Measurements from ENCODE around the gene TET3. TPM values are rescaled to one million over a fixed set of nuclear protein-coding genes. Genes with fewer than 3 reads are reported as not detected.

Gene TET3
- total RNA-seq, 1 donor from 2014 or later = 3.3 TPM

DNA sequence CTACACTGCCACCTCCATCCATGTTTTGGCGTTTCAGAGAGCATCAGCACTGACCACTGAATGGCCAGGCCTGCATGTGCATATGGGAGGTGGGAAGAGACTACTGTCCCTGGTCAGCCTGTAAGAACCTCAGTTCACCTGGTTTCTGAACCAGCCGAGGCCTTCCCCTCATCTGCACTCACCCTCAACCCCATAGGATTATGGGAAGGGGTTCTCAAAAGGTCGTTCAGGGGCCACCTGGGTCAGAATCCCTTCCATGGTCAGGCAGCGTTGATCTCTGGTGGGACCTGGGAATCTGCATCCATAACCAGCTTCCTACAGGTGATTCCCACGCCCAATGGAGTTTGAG lies 36.7 kb downstream of the TET3 start:
- no peak for ATAC-seq
- no peak for DNase-seq
- intact Hi-C loops (cut with micrococcal nuclease) = no loop called here

DNA sequence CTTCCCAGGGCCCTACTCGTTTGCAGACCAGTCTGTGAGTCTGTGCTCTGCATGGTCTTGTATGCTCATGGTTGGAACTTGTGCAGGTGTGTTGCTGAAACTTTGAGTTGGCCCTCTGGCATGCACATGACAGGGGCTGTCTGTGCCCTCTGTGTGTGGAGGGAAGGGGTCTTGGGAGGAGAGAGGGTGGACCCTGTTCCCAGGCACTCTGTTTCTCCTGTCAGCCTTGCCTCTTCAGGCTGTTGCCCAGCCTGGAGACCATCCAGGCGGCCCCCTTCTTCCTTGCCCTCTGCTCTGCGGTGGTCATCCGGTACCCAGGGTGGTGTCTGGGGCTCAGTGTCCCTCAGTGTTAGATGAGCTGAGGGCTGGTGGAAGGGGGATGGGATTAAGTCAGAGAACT lies 39.5 kb downstream of the TET3 start:
- ATAC-seq (no peak), DNase-seq (no peak)
- intact Hi-C loops (cut with micrococcal nuclease) = no loop called here

DNA sequence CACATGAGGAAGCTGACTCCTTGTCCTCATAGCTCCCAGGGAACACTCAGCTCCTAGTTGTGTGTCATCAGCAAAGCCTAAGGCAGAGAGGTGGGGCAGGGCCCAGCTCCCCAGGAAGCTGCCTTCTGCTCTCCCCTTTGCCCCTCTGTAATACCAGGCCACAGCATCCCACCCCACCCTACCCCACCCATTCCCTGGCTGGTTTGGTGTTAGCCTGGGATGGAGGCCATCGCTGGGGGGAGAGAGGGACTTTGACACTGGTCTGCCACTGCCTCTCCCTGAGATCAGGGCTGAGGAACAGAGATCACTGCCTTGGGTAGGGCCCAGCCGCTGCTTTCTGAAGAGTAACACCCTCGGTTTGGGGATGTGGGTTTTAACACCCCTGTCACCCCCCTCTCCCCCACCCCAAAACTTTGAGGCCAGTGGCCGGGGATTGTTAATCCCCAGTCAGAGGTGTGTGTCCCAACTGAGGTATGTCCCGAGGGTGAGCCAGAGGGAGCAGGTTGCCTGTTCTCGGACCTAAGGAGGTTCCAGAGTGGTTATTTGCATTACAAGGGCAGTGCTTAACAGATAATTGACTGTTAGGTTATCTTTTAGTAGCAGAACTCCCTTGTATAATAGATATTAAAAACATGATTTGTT lies 41.4 kb downstream of the TET3 start:
- DNase-seq = no peak
- intact Hi-C loops (cut with micrococcal nuclease) = no loop called here
- ATAC-seq = no peak

DNA sequence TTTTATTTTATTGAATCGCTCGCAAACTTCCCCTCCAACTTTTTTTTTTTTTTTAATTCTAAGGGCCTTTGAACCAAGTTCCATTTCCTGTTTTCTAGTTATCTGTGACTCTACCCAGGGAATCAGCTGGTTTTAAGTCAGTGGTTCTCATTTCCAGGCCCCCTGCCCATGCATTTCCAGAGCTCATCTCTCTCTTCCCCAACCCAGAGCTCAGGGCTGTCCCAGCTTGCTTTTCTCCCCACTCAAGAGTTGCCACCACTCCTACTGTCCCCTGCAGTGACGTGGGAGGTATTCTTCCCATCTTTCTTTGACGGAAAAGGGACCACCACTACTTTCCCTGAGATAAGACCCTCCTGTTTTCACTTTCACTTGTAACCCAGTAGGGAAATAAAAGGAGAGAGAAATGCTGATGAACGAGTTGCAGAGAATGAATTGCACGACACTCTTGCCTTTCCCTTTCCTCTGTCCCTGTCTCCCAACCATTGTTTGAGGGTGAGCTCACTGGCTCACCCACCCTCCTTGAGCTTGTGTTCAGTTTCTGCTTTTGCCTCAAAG lies 42.1 kb downstream of the TET3 start:
- intact Hi-C loops (cut with micrococcal nuclease) = no loop called here
- ATAC-seq (peak; percentile 20), DNase-seq (no peak)

DNA sequence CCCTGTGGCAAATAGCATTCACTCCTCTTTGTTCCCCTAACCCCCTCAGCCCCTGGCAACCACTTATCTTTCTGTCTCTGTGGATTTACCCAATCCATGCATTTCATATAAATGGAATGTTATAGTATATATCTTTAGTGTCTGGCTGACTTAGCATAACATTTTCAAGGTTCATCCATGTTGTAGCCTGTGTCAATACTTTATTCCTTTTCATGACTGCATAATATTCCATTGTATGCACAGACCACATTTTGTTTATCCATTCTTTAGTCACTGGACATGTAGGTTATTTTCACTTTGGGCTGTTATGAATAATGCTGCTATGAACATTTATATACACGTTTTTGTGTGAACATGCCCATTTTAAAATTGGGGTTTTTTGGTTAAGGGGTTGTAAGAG lies 42.8 kb downstream of the TET3 start:
- intact Hi-C loops (cut with micrococcal nuclease) = no loop called here
- DNase-seq (no peak), ATAC-seq (no peak)

DNA sequence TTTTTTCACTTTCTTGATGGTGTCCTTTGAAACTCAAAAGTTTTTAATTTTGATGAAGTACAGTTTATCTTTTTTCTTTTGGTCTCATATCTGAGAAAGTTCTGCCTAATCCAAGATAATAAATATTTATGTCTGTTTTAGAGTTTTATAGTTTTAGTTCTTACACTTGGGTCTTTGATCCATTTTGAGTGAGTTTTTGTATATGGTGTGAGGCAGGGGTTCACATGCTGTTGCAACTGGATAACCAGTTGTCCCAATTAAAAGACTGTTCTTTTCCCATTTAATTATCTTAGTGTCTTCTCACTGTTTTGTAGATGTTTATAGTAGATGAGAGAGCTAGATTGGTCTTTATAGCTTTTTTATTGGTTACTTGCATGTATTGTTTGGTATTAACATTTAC lies 43.6 kb downstream of the TET3 start:
- intact Hi-C loops (cut with micrococcal nuclease) = no loop called here
- DNase-seq = no peak
- ATAC-seq = no peak

DNA sequence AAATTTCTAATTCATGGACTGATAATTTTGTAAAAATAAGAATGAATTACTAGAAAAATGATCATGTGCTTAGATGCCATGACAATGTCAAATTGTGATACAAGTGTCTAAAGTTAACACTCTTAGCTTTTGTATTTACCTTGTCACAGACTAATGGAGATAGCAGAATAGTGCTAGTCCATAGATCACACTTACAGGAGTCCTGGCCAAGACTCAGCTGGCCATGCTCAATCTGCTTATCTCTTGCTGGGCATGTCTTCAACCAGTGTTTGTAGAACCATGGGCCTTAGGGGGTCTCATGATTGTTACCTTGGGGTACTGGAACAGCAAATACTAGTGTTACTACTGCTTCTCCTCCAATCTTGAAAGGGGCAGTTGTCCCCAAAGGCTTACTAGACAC lies 44.0 kb downstream of the TET3 start:
- intact Hi-C loops (cut with micrococcal nuclease) = no loop called here
- ATAC-seq (no peak), DNase-seq (no peak)

DNA sequence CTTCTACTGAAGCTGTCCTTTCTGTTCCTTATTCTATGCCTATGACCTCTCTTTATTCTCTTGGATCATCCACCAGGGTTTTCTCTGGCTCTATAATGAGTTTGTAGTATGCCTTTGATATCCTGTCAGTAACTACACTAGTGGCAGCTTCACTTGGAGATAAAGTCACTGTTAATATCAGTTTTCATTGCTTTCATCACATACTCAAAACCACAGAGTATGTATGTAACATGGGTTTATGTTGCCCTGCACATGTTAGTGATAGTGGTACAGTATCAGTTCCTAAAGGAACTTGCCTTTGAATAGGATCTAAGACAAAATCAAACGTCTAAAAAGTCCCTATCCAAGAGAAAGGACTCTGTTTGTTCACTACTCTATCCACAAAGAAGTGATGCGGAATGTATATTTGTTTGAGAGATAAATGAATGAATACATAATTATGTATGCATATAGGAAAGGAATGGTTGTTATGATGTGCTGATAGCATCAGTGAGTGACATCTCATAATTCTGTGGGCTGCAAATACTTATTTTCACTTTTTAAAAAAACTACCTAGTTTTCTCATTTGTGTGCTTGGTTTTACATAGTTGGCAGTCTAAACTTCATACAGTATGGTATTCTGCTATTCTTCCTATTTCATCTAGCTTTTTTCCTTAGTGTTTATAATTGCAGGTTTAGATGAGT lies 45.1 kb downstream of the TET3 start:
- ATAC-seq = no peak
- intact Hi-C loops (cut with micrococcal nuclease) = no loop called here

DNA sequence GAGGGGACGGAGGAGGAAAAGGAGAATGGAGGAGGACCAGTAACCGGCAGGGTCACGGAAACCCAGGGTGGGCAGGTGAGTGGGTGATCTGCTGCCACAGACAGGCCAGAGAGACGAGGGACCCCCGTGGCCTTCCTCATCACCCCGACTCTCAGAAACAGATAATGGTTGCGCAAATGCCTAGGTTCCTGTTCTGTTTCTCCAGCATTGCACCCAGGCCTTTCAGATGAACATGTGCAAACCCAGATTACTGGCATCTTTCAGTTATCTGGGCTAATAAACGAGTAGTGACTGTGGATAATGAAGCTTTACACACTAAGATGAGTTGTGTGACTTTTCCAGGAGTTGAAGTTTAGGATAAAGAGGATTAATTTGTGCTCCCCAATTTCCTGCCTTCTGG lies 46.5 kb downstream of the TET3 start:
- ATAC-seq (no peak), DNase-seq (no peak)
- intact Hi-C loops (cut with micrococcal nuclease) = no loop called here

More for the DNA sequence above, 45.1 kb downstream of the TET3 start:
- no peak for DNase-seq

DNA sequence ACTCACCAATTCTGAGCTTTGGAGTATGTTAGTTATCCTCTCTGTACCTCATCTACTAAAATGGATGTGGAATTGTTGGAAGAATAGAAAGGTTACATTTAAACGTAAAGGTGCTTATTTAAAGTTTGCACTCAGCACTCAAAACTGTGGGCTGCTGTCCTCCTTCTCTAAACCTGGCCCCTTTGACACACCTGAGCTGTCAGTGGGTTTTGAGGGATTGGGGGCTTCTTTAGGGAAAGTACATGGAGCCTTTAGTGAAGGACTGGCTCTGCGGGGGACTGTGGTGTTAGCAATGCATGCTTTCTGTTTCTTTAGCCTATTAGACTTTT lies 47.2 kb downstream of the TET3 start:
- ATAC-seq (no peak), DNase-seq (no peak)
- intact Hi-C loops (cut with micrococcal nuclease) = no loop called here

DNA sequence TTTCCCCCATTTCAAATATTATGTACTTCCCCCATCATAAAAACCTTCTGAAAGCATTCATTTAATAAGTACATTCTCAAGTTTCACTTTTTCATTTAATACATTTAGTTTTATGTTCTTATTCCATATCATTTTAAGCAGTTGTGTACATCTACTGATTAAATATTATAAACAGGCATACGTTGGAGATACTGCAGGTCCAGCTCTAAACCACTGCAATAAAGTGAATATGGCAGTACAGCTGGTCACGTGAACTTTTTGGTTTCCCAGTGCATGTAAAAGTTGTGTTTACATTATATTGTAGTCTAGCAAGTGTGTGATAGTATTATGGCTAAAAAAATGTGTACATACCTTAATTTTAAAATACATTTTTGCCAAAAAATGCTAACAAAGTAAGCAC lies 48.7 kb downstream of the TET3 start:
- intact Hi-C loops (cut with micrococcal nuclease) = no loop called here
- DNase-seq = no peak
- no peak for ATAC-seq

Other genes starting within 250 kb of the TET3 start
- gene TPRKB, start 247.6 kb upstream of the TET3 start, total RNA-seq = 36.4 TPM
- gene DUSP11, start 204.8 kb upstream of the TET3 start, total RNA-seq = 12.9 TPM
- not detected for gene C2orf78, start 200.7 kb upstream of the TET3 start, total RNA-seq
- 27.2 TPM for gene STAMBP, start 155.9 kb upstream of the TET3 start, total RNA-seq
- gene ACTG2, start 91.9 kb upstream of the TET3 start, total RNA-seq = 0.32 TPM
- gene DGUOK, start 58.0 kb upstream of the TET3 start, total RNA-seq = 18.1 TPM
- 89.9 TPM for gene BOLA3, start 163.0 kb downstream of the TET3 start, total RNA-seq
- gene MOB1A, start 194.0 kb downstream of the TET3 start, total RNA-seq = 55.6 TPM
- gene MTHFD2, start 213.7 kb downstream of the TET3 start, total RNA-seq = 20.0 TPM

Measured in left ventricle myocardium superior (tissue), 1 donor.